ENCODE measurements around the gene AQP7.

AQP7 gene

DNA sequence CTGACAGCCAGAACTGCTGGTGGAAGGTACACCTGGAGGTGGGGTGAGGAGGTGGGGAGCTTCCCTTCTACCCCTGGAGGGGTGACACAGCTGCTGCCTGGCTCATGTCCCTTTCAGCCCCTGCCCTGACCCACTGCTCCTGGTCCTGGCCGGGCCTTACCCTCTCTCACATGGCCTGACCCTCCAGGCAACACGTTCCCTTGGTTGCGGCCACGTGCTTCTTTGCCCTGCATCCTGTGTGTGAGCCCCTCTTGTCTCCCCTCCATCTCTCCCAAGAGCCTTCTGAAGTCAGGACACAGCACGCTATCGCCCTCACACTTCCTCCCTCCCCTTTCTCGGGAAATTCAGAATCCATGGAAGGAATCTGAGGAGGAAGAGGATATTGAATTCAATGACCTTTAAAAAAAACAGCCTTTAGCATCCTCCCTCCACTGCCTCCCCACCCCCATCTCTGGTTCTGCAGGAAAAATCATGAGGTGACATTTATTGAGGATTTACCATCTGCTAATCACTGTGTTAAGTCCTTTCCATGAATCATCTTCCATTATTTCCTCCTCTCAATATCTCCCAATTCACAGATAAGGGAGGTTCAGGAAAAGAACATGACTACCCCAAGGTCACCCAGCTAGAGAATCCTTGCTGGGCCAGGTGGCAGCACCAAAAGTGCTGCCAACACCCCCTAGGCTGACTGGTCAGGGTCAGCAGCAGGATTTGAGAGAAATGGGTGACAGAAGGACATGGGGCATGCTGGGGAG, 36.7 kb upstream of the AQP7 start:
- H3K4me2 ChIP-seq (ENCODE audit: insufficient read depth, low read length), result no peak overlapping the region
- no peaks in the 10 kb centered on the region for H3K27me3 ChIP-seq (ENCODE audit: insufficient read depth, low read length, poor library complexity)
- H3K4me3 ChIP-seq (ENCODE audit: low read depth in 1 of 2, low read length in 2 of 2), result no peak overlapping the region
- H3K36me3 ChIP-seq (ENCODE audit: insufficient read depth, low read length), result no peaks in the 10 kb centered on the region
- no peak overlapping the region for H3K27ac ChIP-seq (ENCODE audit: low read length)
- no peaks in the 10 kb centered on the region for H3K79me2 ChIP-seq (ENCODE audit: insufficient read depth, low read length)
- no peaks in the 10 kb centered on the region for H3K4me1 ChIP-seq (ENCODE audit: insufficient read depth, low read length)
- no peaks in the 10 kb centered on the region for H4K20me1 ChIP-seq (ENCODE audit: insufficient read depth, low read length)
- no peak overlapping the region for H3K9ac ChIP-seq (ENCODE audit: low read depth, low read length)
- DNase-seq (no peak), ATAC-seq (ENCODE audit: insufficient read depth, low read depth) (no peak)
- TF ChIP-seq, protein P1, sequence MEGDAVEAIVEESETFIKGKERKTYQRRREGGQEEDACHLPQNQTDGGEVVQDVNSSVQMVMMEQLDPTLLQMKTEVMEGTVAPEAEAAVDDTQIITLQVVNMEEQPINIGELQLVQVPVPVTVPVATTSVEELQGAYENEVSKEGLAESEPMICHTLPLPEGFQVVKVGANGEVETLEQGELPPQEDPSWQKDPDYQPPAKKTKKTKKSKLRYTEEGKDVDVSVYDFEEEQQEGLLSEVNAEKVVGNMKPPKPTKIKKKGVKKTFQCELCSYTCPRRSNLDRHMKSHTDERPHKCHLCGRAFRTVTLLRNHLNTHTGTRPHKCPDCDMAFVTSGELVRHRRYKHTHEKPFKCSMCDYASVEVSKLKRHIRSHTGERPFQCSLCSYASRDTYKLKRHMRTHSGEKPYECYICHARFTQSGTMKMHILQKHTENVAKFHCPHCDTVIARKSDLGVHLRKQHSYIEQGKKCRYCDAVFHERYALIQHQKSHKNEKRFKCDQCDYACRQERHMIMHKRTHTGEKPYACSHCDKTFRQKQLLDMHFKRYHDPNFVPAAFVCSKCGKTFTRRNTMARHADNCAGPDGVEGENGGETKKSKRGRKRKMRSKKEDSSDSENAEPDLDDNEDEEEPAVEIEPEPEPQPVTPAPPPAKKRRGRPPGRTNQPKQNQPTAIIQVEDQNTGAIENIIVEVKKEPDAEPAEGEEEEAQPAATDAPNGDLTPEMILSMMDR (IDR thresholded peaks at IDR 0.05; ENCODE audit: borderline replicate concordance, extremely low read depth, low read length, poor library complexity, severe bottlenecking), result no peak
- TF ChIP-seq EZH2 (IDR thresholded peaks at IDR 0.05; ENCODE audit: borderline replicate concordance, low read depth, low read length, severe bottlenecking), result no peak
- no peak overlapping the region for H2AFZ ChIP-seq (ENCODE audit: low read depth, low read length)
- no peaks in the 10 kb centered on the region for H3K9me3 ChIP-seq (ENCODE audit: insufficient read depth, low read length, severe bottlenecking)

DNA sequence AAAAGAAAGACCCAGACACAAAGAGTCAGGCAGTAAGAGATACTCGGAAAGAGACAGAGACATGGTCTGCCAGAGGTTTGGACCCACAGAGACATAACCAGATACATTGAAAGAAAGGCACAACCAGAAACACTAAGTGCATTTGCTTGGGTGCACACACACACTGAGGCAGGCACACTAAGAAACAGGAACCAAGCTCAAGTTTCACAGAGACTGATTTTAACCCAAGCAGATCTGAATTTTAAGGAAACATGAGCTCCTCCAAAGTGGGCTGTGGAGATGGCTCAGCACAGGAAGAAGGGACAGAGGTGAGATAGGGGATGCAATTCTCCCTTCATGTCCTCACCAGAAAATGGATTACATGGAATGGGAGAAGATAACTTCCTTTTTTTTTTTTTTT, 35.5 kb upstream of the AQP7 start:
- H3K36me3 ChIP-seq (ENCODE audit: insufficient read depth, low read length), result no peaks in the 10 kb centered on the region
- H3K27me3 ChIP-seq (ENCODE audit: insufficient read depth, low read length, poor library complexity), result no peaks in the 10 kb centered on the region
- H3K4me3 ChIP-seq (ENCODE audit: low read depth in 1 of 2, low read length in 2 of 2), result no peak overlapping the region
- H2AFZ ChIP-seq (ENCODE audit: low read depth, low read length), result no peak overlapping the region
- no peaks in the 10 kb centered on the region for H3K4me1 ChIP-seq (ENCODE audit: insufficient read depth, low read length)
- TF ChIP-seq, protein P1 (IDR thresholded peaks at IDR 0.05; ENCODE audit: borderline replicate concordance, extremely low read depth, low read length, poor library complexity, severe bottlenecking), result no peak
- TF ChIP-seq EZH2 (IDR thresholded peaks at IDR 0.05; ENCODE audit: borderline replicate concordance, low read depth, low read length, severe bottlenecking), result no peak
- no peak overlapping the region for H3K4me2 ChIP-seq (ENCODE audit: insufficient read depth, low read length)
- no peak overlapping the region for H3K9ac ChIP-seq (ENCODE audit: low read depth, low read length)
- no peaks in the 10 kb centered on the region for H3K79me2 ChIP-seq (ENCODE audit: insufficient read depth, low read length)
- no peak for DNase-seq
- ATAC-seq (ENCODE audit: insufficient read depth, low read depth), result no peak
- no peak overlapping the region for H3K27ac ChIP-seq (ENCODE audit: low read length)
- no peaks in the 10 kb centered on the region for H3K9me3 ChIP-seq (ENCODE audit: insufficient read depth, low read length, severe bottlenecking)
- no peaks in the 10 kb centered on the region for H4K20me1 ChIP-seq (ENCODE audit: insufficient read depth, low read length)

GRCh38 chr9:33437205-33437604, 34.8 kb upstream of the AQP7 start:
- no peak overlapping the region for H2AFZ ChIP-seq (ENCODE audit: low read depth, low read length)
- ATAC-seq (ENCODE audit: insufficient read depth, low read depth) (no peak), DNase-seq (no peak)
- no peaks in the 10 kb centered on the region for H3K36me3 ChIP-seq (ENCODE audit: insufficient read depth, low read length)
- H3K27ac ChIP-seq (ENCODE audit: low read length), result no peak overlapping the region
- no peak for TF ChIP-seq EZH2 (IDR thresholded peaks at IDR 0.05; ENCODE audit: borderline replicate concordance, low read depth, low read length, severe bottlenecking)
- H3K4me3 ChIP-seq (ENCODE audit: low read depth in 1 of 2, low read length in 2 of 2), result no peak overlapping the region
- H3K79me2 ChIP-seq (ENCODE audit: insufficient read depth, low read length), result no peaks in the 10 kb centered on the region
- no peaks in the 10 kb centered on the region for H3K27me3 ChIP-seq (ENCODE audit: insufficient read depth, low read length, poor library complexity)
- no peak overlapping the region for H3K4me2 ChIP-seq (ENCODE audit: insufficient read depth, low read length)
- H3K9ac ChIP-seq (ENCODE audit: low read depth, low read length), result no peak overlapping the region
- no peaks in the 10 kb centered on the region for H3K9me3 ChIP-seq (ENCODE audit: insufficient read depth, low read length, severe bottlenecking)
- H3K4me1 ChIP-seq (ENCODE audit: insufficient read depth, low read length), result no peaks in the 10 kb centered on the region
- no peaks in the 10 kb centered on the region for H4K20me1 ChIP-seq (ENCODE audit: insufficient read depth, low read length)

DNA sequence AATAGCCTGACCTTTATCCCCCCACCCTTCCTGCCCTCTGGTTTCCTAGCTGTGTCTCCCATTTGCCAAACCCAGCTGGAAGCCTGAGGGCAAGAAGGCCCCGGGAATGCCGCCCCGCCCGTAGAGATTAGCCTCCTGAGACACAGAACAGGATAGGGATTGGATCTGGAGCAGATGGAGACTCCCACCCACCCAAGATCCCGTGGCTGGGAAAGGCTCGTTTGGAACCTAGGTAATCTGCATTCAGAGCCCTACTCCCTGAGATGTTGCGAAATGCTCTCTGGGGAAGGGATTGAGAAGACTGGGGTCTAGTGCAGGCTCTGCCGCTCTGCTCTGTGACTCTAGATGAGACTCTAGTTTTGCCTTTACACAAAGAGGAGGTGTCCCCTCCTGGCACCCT, 34.1 kb upstream of the AQP7 start:
- no peak for ATAC-seq (ENCODE audit: insufficient read depth, low read depth)
- Histone ChIP-seq H3K4me2 (ENCODE audit: insufficient read depth, low read length) (no peak overlapping the region), H3K27ac (ENCODE audit: low read length) (no peak overlapping the region)

More for the DNA sequence above, 34.1 kb upstream of the AQP7 start:
- no peak overlapping the region for H3K4me3 ChIP-seq (ENCODE audit: low read depth in 1 of 2, low read length in 2 of 2)
- H2AFZ ChIP-seq (ENCODE audit: low read depth, low read length), result no peak overlapping the region
- H3K4me1 ChIP-seq (ENCODE audit: insufficient read depth, low read length), result no peaks in the 10 kb centered on the region
- TF ChIP-seq, protein P1 (IDR thresholded peaks at IDR 0.05; ENCODE audit: borderline replicate concordance, extremely low read depth, low read length, poor library complexity, severe bottlenecking), result no peak
- no peak for TF ChIP-seq EZH2 (IDR thresholded peaks at IDR 0.05; ENCODE audit: borderline replicate concordance, low read depth, low read length, severe bottlenecking)
- H3K27me3 ChIP-seq (ENCODE audit: insufficient read depth, low read length, poor library complexity), result no peaks in the 10 kb centered on the region
- no peaks in the 10 kb centered on the region for H3K9me3 ChIP-seq (ENCODE audit: insufficient read depth, low read length, severe bottlenecking)
- H4K20me1 ChIP-seq (ENCODE audit: insufficient read depth, low read length), result no peaks in the 10 kb centered on the region
- no peaks in the 10 kb centered on the region for H3K79me2 ChIP-seq (ENCODE audit: insufficient read depth, low read length)
- H3K36me3 ChIP-seq (ENCODE audit: insufficient read depth, low read length), result no peaks in the 10 kb centered on the region
- DNase-seq, result no peak
- no peak overlapping the region for H3K9ac ChIP-seq (ENCODE audit: low read depth, low read length)
